Neural cell (in vitro differentiated cells): Measurements from ENCODE around the gene DUSP18.

Experiments
- CTCF ChIP-seq: fragments of 450-650 bp; IDR thresholded peaks from 2 replicates; pipeline ENCODE4 v1.5.1; 2014; ENCODE audit warnings: antibody characterized with exemption, mild to moderate bottlenecking, moderate library complexity; ENCODE audit not compliant: poor library complexity, severe bottlenecking
- EZH2 ChIP-seq: fragments of 200-600, 300-800 bp; shearing (Covaris generic), sonication (generic); IDR thresholded peaks from 2 replicates; pipeline ENCODE4 v1.6.1; 2014; ENCODE audit warnings: antibody characterized with exemption, low read length, borderline replicate concordance, mild to moderate bottlenecking; ENCODE audit not compliant: insufficient read depth, poor library complexity, severe bottlenecking
- POLR2AphosphoS5 ChIP-seq: IDR thresholded peaks from 2 replicates; pipeline ENCODE4 v1.6.1; 2012
- RAD21 ChIP-seq: fragments of 450-650 bp; conservative IDR thresholded peaks from 2 replicates; pipeline ENCODE4 v1.6.1; 2014; ENCODE audit warnings: antibody characterized with exemption, mild to moderate bottlenecking, moderate library complexity
- TAF1 ChIP-seq: IDR thresholded peaks from 2 replicates; pipeline ENCODE4 v1.6.1; 2012; ENCODE audit warnings: low read depth

GRCh38 chr22:30675436-30675835 is 7.8 kb upstream of the DUSP18 start:
- TF ChIP-seq CTCF (no peak), RAD21 (no peak), EZH2 (no peak), TAF1 (no peak), POLR2AphosphoS5 (no peak)
